GM10248 (cell line): ENCODE data around the gene PCBP2.

Experiments
- CTCF ChIA-PET: fragments of 300-600 bp; sonication (Branson Sonifier 250); formaldehyde crosslinking; extraction: SDS; loops from one replicate; lab custom pipeline; 2021; ENCODE audit warnings: antibody characterized with exemption; lab: Yijun Ruan, JAX
- POLR2A ChIA-PET: fragments of 350-650 bp; sonication (Branson Sonifier 250); formaldehyde crosslinking; extraction: SDS; loops from one replicate; lab custom pipeline; 2020; ENCODE audit warnings: antibody characterized with exemption; lab: Yijun Ruan, JAX
- DNase-seq: peaks from one replicate; pipeline ENCODE4 v3.0.0; 2012; ENCODE audit errors: extremely low spot score
- CTCF ChIP-seq: IDR thresholded peaks from 2 replicates; pipeline ENCODE4 v1.5.1; 2012; ENCODE audit warnings: mild to moderate bottlenecking, low read depth; ENCODE audit errors: extremely low read depth, missing control alignments, control extremely low read depth

The PCBP2 gene

GRCh38 chr12:53514628-53515290 is 62.9 kb downstream of the PCBP2 start:
- CTCF ChIA-PET = interaction anchor here (1.0 to 4.9 kb wide), 7 partner anchors 13 to 232 kb away, joined by 3 to 21 read pairs (median 5); partner anchors contain the start of genes AAAS and TARBP2
- TF ChIP-seq CTCF = no peak
- POLR2A ChIA-PET = no interaction called here
- no peak for DNase-seq

GRCh38 chr12:53515291-53515680 is 63.4 kb downstream of the PCBP2 start:
- ChIA-PET POLR2A (no interaction called here), CTCF (interaction anchor here (1.0 to 4.9 kb wide), 8 partner anchors 12 to 232 kb away, joined by 3 to 21 read pairs (median 5); partner anchors contain the start of genes AAAS and TARBP2)
- TF ChIP-seq CTCF = no peak

GRCh38 chr12:53516758-53517455 is 65.0 kb downstream of the PCBP2 start:
- POLR2A ChIA-PET = no interaction called here
- DNase-seq = no peak
- no peak for TF ChIP-seq CTCF
- CTCF ChIA-PET = interaction anchor here (0.9 to 10.9 kb wide), 8 partner anchors 7 to 266 kb away, joined by 3 to 87 read pairs (median 4); partner anchors contain the start of genes AAAS and NPFF

More at GRCh38 chr12:53515291-53515680, 63.4 kb downstream of the PCBP2 start:
- DNase-seq = no peak

- TF ChIP-seq CTCF = no peak
These were observed 66.5 kb downstream of the PCBP2 start for GRCh38 chr12:53518381-53518780.

GRCh38 chr12:53523131-53523530 is 71.2 kb downstream of the PCBP2 start:
- ChIA-PET POLR2A (no interaction called here), CTCF (interaction anchor here (1.0 to 10.9 kb wide), 5 partner anchors 9 to 224 kb away, joined by 3 to 87 read pairs (median 3); partner anchors contain the start of genes MYG1 and NPFF)

More at GRCh38 chr12:53518381-53518780, 66.5 kb downstream of the PCBP2 start:
- CTCF ChIA-PET = interaction anchor here (1.1 to 10.9 kb wide), 4 partner anchors 8 to 32 kb away, joined by 3 to 87 read pairs (median 4); partner anchors contain the start of gene NPFF
- POLR2A ChIA-PET = no interaction called here
- DNase-seq = no peak

More at GRCh38 chr12:53523131-53523530, 71.2 kb downstream of the PCBP2 start:
- TF ChIP-seq CTCF = no peak
- no peak for DNase-seq
